ENCODE measurements around the gene GJB2. TPM values are rescaled to one million over a fixed set of nuclear protein-coding genes. Genes with fewer than 3 reads are reported as not detected.

GJB2 gene
- total RNA-seq, result 5.3 TPM

DNA sequence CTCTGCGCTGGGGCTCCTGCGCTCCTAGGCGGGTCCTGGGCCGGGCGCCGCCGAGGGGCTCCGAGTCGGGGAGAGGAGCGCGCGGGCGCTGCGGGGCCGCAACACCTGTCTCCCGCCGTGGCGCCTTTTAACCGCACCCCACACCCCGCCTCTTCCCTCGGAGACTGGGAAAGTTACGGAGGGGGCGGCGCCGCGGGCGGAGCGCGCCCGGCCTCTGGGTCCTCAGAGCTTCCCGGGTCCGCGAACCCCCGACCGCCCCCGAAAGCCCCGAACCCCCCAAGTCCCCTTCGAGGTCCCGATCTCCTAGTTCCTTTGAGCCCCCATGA is at the start of gene GJB2:
Gene GJB2, minus strand, starts transcription at position 103 of the 326 bp plus-strand sequence. CDS start 3,357 bp downstream, outside the sequence.
- DNase-seq (ENCODE audit: low spot score in 2 of 2) (no peak), FAIRE-seq (no peak)

DNA sequence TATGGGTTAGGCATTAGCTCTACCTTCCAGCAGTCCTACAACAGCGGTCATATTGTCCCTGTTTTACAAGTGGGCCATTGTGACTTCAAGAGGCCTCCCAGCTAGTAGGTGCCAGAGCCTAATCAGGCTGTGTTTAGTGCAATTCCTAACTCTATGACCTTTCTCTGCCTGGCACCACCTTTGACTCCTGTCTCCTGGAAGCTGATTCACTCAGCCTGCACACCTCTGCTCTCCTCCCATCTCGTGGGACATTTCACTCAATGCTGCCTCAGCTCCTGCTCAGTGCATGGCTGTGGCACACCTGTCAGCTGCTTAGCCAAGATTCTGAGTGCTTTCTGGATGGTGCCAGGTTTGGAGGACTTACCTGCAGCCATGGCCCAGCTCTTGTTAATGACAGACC is 48.9 kb upstream of the GJB2 start:
- no peak for DNase-seq (ENCODE audit: low spot score in 2 of 2)
- no peak for FAIRE-seq

DNA sequence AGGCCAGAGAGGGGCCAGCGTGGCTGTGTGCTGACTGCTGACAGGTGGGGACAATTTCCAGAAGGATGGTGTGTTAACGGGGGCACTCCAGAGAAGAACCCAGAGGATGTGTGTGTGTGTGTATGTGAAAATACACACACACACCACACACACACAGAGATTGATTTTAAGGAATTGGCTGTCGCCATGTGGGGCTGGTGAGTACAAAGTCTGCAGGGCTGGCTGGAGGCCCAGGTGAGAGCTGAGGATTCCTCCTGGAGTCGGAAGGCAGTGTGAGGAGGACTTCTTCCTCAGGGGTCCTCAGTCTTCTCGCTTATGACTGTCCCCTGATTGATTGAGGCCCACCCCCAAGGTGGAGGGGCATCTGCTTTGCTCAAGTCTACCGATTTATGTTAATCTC is 47.0 kb upstream of the GJB2 start:
- FAIRE-seq, result no peak
- DNase-seq (ENCODE audit: low spot score in 2 of 2), result no peak

DNA sequence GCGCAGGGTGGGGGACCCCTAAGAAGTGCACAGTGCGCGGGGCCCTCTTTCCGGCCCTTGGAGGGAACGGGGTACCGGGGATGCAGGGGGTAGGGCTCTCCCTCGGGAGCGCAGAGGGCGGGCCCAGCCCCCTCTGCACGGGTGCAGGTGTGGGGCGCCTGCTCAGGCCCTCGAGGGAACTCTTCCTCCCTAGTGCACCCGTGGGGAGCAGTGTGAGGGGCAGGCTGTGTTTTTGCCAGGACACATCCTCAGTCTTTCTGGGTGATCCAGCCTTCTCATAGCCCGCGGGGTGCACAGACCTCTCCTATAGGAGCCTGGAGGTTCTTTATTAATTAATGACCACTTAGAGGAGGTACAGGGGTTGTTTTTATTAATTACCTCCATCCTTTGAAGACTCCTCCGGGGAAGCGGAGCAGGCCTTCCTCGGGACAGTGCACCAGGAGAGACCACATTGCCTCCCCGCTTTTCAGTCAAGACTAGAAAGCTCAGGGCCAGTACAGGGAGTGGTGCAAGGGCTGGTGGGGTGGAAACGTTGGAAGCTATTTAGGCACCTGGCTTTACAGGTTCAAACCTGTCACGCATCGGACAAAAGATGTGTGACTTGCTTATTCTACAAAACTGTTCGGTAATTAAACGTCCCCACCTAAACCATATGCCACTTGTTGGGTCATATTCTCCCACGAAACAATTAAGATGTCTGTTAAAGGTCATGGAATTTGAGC is 40.0 kb upstream of the GJB2 start:
- no peak for DNase-seq (ENCODE audit: low spot score in 2 of 2)
- no peak for FAIRE-seq

DNA sequence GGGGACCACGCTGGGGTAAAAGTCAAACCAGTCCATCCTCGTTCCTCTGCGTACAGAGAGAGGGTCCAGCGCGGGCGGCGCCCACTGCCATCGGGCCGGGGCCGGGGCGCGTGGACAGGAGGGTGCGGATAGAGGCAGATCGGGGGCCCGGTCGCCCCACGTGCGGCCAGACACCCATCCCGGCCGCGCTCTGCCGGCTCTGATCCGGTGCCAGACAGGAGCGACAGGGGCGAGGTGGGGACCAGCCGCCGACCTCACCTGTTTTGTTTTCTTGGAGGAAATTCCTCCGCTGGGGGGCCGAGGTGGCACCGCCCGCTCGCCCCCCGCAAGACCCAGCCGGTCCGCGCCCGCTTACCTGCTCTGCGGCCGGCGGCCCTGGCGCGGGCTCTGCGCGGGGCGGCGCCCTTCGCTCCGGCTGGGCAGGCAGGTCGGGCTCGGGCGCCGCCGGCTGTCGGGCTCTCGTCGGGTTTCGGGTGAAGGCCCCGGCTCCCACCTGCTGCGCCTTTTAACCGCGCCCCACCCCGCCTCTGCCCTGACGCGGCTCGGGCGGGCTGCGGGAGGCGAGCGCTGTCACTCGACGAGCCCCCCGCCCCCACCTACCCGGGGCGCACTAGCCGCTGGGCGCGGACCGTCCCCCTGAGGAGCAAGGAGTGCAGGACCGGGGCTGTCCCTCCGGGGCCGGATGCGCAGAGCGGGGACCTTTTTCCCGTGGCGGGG is 39.3 kb upstream of the GJB2 start, which contains the start of gene GJB6:
Gene GJB6, minus strand, starts transcription at position 481 of the 717 bp plus-strand sequence. CDS start 8,839 bp downstream, outside the sequence.
- FAIRE-seq (no peak), DNase-seq (ENCODE audit: low spot score in 2 of 2) (peak in 1 of 2 donors; percentile 27)

DNA sequence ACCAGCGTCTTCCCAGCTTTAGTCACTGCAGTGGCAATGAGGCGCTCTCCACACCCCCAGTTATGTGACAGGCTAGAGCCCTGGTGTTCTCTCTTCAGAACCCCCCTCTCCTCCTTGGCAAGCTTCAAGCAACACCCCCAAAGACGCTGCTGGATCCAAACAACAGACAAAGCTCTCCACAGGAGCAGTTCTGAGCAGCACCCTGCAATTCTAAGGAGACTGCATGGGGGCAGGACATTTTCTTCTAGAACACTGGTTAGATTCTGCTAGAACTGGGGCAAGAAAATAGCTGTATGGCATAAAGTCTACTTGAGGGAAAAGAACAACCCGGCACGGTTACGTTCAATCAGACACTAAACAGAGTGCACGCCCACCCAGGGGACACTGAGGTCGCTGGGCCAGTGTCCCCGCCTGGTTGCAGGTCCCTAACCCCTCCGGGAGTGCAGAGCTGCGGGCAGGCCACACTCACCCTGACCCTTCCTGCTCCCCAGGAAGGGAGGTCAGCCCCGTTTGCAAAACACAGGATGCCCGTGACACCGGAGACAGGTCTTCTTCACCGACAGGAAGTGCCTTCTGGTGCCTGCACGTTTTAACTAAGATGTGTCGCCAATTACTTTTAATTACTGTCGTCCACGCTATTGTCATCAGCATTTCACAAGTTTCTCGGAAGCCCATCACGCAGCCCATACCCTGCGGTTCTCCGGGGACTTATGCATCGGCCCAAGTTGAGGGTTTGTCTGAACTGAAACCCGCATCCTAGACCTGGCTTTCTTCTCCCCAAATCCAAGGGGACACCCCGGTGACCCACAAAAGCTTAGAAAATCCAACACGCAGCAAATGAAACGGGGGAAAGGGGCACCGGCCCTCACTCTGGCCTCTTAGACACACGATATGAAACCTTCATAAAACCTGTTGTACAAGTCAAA is 38.4 kb upstream of the GJB2 start:
- DNase-seq (ENCODE audit: low spot score in 2 of 2) (peak; percentile 44 to 46), FAIRE-seq (no peak)

DNA sequence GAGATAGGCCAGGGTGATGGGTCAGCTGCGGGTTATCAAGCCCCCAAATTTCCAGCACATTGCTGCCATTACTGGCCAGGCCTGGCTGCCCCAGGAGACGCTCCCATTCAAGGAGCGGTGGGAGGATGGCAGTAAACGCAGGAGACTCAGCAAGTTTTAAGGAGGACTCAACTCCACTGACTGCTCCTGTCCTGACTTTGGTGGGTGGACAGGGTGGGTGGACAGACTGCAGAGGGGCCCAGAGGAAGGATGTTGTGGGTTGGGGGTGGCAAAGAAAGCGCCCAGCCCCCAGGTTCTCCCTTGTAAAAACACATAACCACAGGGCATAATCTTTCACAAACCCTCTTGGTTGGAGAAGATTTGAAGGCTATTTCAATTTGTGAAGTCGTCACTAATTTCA is 35.0 kb upstream of the GJB2 start:
- DNase-seq (ENCODE audit: low spot score in 2 of 2) (no peak), FAIRE-seq (no peak)

DNA sequence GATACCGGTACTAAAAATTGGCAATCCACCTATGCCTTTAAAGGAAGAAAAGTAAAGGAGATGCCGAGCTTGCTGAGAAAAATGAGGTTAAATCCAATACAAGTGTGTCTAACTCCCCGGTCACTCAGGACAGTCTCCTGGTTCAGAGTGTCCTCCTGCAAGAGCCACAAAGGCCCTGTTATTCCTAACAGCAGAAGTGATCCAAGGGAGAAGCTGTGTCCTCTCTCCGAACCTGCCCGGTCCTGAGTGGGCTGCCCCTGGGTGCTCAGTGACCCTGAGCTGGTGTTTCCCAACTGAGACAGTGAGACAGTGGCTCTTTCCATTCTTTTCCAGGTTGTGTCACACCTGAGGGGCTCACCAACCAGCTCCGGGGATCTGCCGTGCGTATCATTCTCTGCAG is 34.5 kb upstream of the GJB2 start:
- FAIRE-seq, result no peak
- no peak for DNase-seq (ENCODE audit: low spot score in 2 of 2)

DNA sequence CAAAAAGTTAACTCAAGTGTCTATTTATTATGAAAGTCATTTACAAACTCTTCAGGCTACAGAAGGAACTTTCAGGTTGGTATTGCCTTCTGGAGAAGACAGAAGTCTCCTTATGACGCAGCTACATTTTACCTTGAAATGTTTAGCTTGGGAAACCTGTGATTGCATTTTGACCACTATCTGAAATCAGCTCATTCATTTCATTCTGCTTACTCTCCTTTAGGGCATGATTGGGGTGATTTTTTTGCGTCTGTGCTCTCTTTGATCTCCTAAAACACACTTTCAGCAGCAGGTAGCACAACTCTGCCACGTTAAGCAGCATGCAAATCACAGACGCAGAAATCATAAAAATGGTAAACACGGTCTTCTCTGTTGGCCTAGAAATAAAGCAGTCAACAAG is 29.8 kb upstream of the GJB2 start:
- FAIRE-seq (no peak), DNase-seq (ENCODE audit: low spot score in 2 of 2) (no peak)

DNA sequence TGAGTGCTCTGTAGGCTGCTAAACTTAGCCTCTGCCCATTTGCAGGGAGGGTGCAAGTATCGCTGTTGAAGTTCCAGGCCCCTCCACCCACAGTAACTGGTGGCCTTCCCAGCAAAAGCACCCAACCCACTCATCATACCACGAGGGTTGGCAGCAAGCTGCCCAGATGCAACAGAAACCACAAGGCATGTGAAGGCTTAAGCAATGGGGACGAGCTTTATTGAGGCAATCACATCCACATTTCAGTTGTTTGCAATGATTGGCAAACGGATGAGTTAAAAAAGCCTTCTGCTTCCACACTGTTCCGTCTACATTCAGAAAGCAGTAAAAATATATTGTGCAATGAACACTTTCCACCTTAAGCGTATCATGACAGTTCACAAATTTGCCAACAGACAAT is 29.0 kb upstream of the GJB2 start:
- DNase-seq (ENCODE audit: low spot score in 2 of 2) (no peak), FAIRE-seq (no peak)

DNA sequence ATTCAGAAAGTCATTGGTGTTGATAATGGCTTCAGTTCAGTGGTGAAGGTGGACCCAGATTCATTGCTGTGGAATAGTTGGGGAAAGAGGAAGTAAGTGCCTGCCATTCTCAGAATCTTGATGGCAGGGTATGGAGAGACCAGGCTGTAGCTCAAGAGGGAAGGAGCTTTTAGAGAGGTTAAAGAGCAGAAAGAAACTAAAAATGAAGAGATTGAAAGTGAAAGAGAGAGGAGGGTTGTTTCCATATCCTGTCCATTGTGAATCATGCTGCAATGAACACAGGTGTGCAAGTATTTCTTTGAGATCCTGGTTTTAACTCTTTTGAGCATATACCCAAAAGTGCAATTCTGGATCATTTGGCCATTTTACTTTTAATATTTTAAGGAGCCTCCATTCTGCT is 26.8 kb upstream of the GJB2 start:
- DNase-seq (ENCODE audit: low spot score in 2 of 2) (no peak), FAIRE-seq (no peak)

DNA sequence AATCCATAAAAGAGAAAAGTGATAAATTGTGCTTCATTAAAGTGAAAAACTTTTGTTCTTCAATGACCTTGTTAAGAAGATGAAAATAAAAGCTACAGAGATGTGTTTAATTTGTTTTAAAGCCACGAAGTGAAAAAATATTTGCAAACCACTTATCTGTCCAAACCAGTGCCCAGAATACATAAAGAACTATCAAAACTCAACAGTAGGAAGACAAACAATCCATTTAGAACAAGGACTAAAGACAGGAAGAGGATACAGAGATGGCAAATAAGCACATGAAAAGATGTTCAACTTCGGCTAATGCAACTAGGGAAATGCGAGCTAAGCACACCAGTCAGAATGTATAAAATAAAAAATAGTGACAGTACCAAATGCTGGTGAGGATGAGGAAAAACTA is 24.4 kb upstream of the GJB2 start:
- FAIRE-seq (no peak), DNase-seq (ENCODE audit: low spot score in 2 of 2) (no peak)

DNA sequence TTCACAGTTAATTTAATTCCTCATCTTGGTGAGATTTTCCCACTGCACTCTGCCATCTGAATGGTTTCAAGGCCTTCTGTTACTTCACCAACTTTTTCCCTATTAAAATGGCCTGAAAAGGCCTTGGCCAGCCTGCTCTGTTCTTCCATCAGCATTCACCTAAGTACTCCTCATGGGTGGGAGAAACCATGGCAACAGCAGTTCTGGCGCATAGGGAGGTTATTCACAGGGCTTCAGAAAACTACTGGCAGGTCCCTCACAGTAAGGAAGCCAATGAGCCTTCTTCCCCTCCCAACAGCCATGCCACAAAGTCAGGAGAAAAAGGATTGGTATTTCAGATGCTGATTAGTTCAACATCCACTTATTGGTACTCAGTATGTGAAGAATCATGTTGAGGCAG is 17.2 kb upstream of the GJB2 start:
- no peak for FAIRE-seq
- no peak for DNase-seq (ENCODE audit: low spot score in 2 of 2)

DNA sequence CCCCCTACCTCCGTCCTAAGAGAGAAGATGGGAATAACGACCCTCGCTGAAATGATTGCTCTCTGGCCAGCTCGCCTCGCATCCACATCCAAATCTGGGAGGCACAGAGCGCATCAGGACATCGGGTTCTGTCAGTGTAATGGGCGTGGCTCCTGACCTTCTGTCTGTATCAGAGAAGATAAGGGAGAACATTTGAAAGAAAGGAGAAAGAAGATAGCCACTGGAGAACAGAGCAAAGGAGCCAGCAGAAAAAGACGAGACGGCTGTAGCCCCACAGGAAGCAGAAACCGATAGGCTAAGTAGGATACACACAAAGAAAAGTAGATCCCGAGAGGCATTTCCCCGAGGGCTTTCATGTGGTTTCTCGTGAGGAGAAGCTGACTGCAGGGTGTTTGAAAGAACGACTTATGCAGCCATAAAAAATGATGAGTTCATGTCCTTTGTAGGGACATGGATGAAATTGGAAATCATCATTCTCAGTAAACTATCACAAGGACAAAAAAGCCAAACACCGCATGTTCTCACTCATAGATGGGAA is 14.0 kb upstream of the GJB2 start:
- DNase-seq (ENCODE audit: low spot score in 2 of 2) (no peak), FAIRE-seq (no peak)

DNA sequence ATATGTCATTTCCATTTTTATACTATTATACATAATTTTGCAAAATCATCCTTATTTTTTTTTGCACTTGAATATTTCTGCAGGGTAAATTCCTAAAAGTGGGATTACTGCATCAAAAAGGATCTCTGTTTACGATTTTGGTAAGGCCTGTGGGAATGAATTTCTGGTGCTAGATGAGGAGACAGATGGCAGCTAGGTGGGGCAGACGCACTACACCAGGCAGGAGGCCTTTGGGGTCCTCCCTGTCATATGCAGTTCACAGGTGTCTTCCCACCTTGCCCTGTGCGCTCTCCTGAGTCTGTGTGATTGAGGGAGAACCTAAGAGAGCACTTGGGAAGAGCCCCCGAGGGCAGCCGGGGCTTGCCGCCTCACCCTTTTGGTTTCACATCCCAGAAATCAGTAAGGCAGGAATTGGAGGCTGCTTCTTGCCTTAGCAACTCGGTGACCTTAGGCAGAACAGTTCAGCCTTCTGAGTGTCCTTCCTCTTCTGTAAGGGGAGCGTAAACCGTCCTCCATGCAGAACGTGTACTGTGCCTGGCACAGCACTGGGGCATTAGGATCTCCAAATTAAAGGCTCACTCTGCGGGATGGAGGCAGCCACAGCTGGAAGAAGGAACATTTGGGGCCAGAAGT is 13.4 kb upstream of the GJB2 start:
- DNase-seq (ENCODE audit: low spot score in 2 of 2) (no peak), FAIRE-seq (no peak)

DNA sequence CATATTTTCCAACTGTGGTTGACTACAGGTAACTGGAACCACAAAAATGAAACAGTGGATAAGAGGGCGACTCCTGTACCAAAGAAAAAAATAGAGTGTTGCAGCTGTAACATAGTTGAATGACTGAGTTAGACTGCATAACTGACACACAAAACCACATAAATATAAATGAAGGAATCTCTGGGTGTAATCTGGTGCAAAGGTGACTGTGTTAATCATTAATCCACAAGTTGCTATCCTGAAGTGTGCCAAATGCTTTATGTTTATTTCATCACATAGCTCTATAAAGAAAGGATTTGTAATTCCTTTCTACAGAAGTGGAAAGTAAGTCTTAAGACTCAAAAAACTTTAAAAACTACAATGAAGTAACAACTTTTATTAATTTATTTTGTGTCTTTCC is 6.0 kb upstream of the GJB2 start:
- FAIRE-seq (no peak), DNase-seq (ENCODE audit: low spot score in 2 of 2) (no peak)

DNA sequence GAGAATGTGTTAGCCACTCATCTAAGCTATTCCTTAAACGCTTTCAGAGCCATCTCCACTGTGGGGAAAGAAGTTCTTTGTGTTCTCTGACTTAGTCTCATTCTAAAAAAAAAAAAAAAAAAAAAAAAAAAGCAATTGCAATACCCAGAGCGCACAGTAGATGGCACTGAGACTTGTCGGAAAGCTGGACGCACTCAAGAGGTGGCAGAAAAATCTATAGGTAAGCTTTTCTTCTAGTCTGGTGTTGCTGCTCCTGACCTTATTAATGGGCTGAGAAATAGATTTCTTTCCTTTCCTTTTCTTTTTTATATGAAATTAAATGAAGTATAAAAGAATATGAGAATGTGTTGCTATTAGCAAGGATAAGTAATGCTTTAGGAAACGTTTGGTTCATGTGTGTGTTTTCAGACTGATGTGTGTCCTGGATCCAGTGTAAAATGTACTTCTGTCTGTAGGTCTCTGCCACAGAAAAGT is 4.7 kb upstream of the GJB2 start:
- FAIRE-seq (peak; percentile 81), DNase-seq (ENCODE audit: low spot score in 2 of 2) (peak; percentile 65 to 66)

DNA sequence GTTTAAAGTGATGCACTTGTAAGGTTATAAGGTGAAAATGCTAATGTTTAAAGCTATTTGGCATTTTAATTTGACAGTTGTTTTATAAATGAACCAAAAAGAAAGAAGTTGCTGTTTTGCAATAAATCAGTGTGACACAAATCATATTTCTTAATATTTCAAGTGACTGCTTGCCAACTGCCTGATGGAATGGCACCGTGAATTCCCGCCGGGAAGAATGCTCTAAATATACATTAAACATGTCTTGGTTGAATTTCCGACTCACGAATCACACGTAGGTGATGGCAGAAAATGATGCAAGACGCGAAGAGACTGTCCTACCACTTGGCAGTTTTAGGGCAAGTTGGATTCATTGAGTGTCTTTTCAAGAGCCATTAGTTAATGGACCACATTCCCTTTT is 3.1 kb upstream of the GJB2 start:
- no peak for DNase-seq (ENCODE audit: low spot score in 2 of 2)
- FAIRE-seq, result no peak

DNA sequence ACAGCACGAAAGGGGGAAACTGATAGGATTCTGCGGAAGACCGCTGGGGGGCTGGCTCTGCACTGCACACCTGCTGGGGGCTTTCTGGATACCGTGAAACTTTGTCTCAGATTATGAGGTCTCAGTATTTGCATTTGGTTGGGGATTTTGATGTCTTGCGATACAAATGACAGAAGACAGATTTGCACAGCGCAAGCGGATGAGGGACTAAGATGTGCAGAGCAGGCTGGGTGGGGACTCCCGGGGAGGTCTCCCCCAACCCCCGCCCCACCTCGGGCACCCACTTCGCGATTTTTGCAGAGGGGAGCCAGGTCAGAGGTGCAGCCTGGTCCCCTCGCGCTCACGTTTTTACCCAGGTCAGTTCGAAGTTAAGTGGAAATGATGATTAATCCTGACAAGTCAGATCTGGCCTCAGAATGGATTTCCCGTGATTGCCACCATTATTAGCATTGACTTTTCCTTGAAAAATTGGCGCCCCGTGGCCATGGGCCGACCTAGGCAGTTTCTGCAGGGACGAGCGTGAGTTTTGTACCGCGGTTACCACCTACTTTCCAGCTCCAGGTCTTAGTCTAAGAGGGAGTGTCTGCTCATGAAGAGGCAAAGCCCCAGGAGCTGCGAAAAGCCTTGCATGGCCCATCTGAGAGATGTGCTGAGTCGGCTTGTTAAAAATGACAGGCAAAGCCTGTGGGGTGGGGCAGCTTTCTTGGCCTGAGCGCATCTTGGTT is 1.3 kb upstream of the GJB2 start:
- FAIRE-seq (no peak), DNase-seq (ENCODE audit: low spot score in 2 of 2) (no peak)

Measured in frontal cortex (tissue), 4 donors.